Urinary bladder (tissue), 4 donors: ENCODE measurements around the gene CRYBB1. TPM values are rescaled to one million over a fixed set of nuclear protein-coding genes. Genes with fewer than 3 reads are reported as not detected.
A peak's percentile ranks its signal among the peaks of the same experiment; 100 is the strongest.

Experiments
- DNase-seq: peaks from one replicate; pipeline ENCODE4 v3.0.0-alpha.2; 2015; ENCODE audit errors: extremely low spot score
- H3K27ac ChIP-seq: one replicate; pipeline ENCODE4 v1.5.1; 2013; ENCODE audit warnings: low read depth, mild to moderate bottlenecking, moderate library complexity
- H3K36me3 ChIP-seq: one replicate; pipeline ENCODE4 v1.6.1; 2013; ENCODE audit warnings: mild to moderate bottlenecking, moderate library complexity; ENCODE audit not compliant: insufficient read depth
- H3K4me1 ChIP-seq: one replicate; pipeline ENCODE4 v1.6.1; 2013; ENCODE audit warnings: mild to moderate bottlenecking, moderate library complexity; ENCODE audit not compliant: insufficient read depth
- H3K4me3 ChIP-seq: one replicate; pipeline ENCODE4 v1.5.1; 2013; ENCODE audit warnings: low read depth, low read length
- WGBS: extraction: QIAGEN DNeasy Blood & Tissue Kit; methylation state at CpG from one replicate; pipeline ENCODE4 v1.1.7; 2013; 5-methylcytosine and 5-hydroxymethylcytosine counted together
- polyA plus RNA-seq: library from polyadenylated mRNA; stranded (reverse); fragments of 200-250 nt; gene quantifications from one replicate; pipeline ENCODE4 v1.2.3, GENCODE V29; 2013
- total RNA-seq: library from RNA; depleted of rRNA; stranded (reverse); fragments of >200 nt; gene quantifications from one replicate; pipeline ENCODE4 v1.2.3, GENCODE V29; 2014
- donor health status: healthy with polysubstance abuse.
- donor health status: healthy.

The CRYBB1 gene
- total and polyA plus RNA-seq, 2 donors: 1.4 to 1.6 TPM

GRCh38 chr22:26648528-26649388 is 30.9 kb upstream of the CRYBB1 start:
- 65% methylated on average over 6 of the region's 6 CpGs for WGBS
- no peaks in the 10 kb centered on the region for H3K4me1 ChIP-seq
- H3K36me3 ChIP-seq: no peaks in the 10 kb centered on the region
- no peak overlapping the region for H3K27ac ChIP-seq
- H3K4me3 ChIP-seq: no peak overlapping the region
- no peak for DNase-seq

GRCh38 chr22:26648011-26648497 is 30.2 kb upstream of the CRYBB1 start:
- H3K27ac ChIP-seq: no peak overlapping the region
- H3K4me1 ChIP-seq: no peaks in the 10 kb centered on the region
- H3K36me3 ChIP-seq: no peaks in the 10 kb centered on the region
- DNase-seq: no peak
- no peak overlapping the region for H3K4me3 ChIP-seq
- WGBS: 15% methylated on average over 17 of the region's 17 CpGs

- 25% methylated on average over 5 of the region's 5 CpGs for WGBS
These were observed 28.3 kb upstream of the CRYBB1 start for GRCh38 chr22:26646158-26646557.

GRCh38 chr22:26643418-26644100 is 25.7 kb upstream of the CRYBB1 start:
- H3K27ac ChIP-seq: no peak overlapping the region
- WGBS: 86% methylated on average over 15 of the region's 15 CpGs

More at GRCh38 chr22:26646158-26646557, 28.3 kb upstream of the CRYBB1 start:
- Histone ChIP-seq H3K4me3 (no peak overlapping the region), H3K27ac (no peak overlapping the region), H3K36me3 (no peaks in the 10 kb centered on the region), H3K4me1 (no peaks in the 10 kb centered on the region)
- DNase-seq: no peak

GRCh38 chr22:26642465-26643417 is 24.9 kb upstream of the CRYBB1 start:
- Histone ChIP-seq H3K36me3 (no peaks in the 10 kb centered on the region), H3K4me3 (no peak overlapping the region), H3K4me1 (no peaks in the 10 kb centered on the region), H3K27ac (peak overlapping the region; percentile 29)
- 24% methylated on average over 8 of the region's 8 CpGs for WGBS
- DNase-seq: no peak

More at GRCh38 chr22:26643418-26644100, 25.7 kb upstream of the CRYBB1 start:
- DNase-seq: no peak
- Histone ChIP-seq H3K4me3 (no peak overlapping the region), H3K36me3 (no peaks in the 10 kb centered on the region), H3K4me1 (no peaks in the 10 kb centered on the region)

GRCh38 chr22:26636296-26636695 is 18.5 kb upstream of the CRYBB1 start:
- Histone ChIP-seq H3K4me1 (no peaks in the 10 kb centered on the region), H3K27ac (no peak overlapping the region), H3K36me3 (no peaks in the 10 kb centered on the region), H3K4me3 (no peak overlapping the region)
- no peak for DNase-seq
- WGBS: 40% methylated on average over 1 of the region's 1 CpG

- Histone ChIP-seq H3K4me3 (no peak overlapping the region), H3K27ac (no peak overlapping the region), H3K4me1 (no peaks in the 10 kb centered on the region), H3K36me3 (peaks cover 2% of the 10 kb centered on the region)
- DNase-seq: no peak
- 83% methylated on average over 2 of the region's 2 CpGs for WGBS
These were observed 17.3 kb upstream of the CRYBB1 start for GRCh38 chr22:26635117-26635516.

GRCh38 chr22:26634189-26634588 is 16.4 kb upstream of the CRYBB1 start:
- no peak for DNase-seq
- Histone ChIP-seq H3K4me1 (no peaks in the 10 kb centered on the region), H3K27ac (no peak overlapping the region), H3K36me3 (peaks cover 2% of the 10 kb centered on the region), H3K4me3 (no peak overlapping the region)
- over 99% methylated on average over 3 of the region's 3 CpGs for WGBS

GRCh38 chr22:26632422-26633155 is 14.8 kb upstream of the CRYBB1 start:
- no peaks in the 10 kb centered on the region for H3K4me1 ChIP-seq
- H3K27ac ChIP-seq: no peak overlapping the region
- H3K36me3 ChIP-seq: peaks cover 2% of the 10 kb centered on the region
- 42% methylated on average over 8 of the region's 8 CpGs for WGBS
- H3K4me3 ChIP-seq: no peak overlapping the region
- no peak for DNase-seq

- DNase-seq: no peak
- Histone ChIP-seq H3K4me1 (no peaks in the 10 kb centered on the region), H3K4me3 (no peak overlapping the region), H3K27ac (no peak overlapping the region), H3K36me3 (peaks cover 2% of the 10 kb centered on the region)
- 90% methylated on average over 4 of the region's 4 CpGs for WGBS
These were observed 13.5 kb upstream of the CRYBB1 start for GRCh38 chr22:26631282-26631681.

- WGBS: 90% methylated on average over 18 of the region's 18 CpGs
- no peak for DNase-seq
- Histone ChIP-seq H3K4me3 (no peak overlapping the region), H3K36me3 (peaks cover 2% of the 10 kb centered on the region), H3K4me1 (no peaks in the 10 kb centered on the region), H3K27ac (no peak overlapping the region)
These were observed 12.3 kb upstream of the CRYBB1 start for GRCh38 chr22:26629988-26630761.

GRCh38 chr22:26624803-26625202 is 7.0 kb upstream of the CRYBB1 start:
- H3K4me1 ChIP-seq: no peaks in the 10 kb centered on the region
- H3K27ac ChIP-seq: no peak overlapping the region
- WGBS: 85% methylated on average over 12 of the region's 12 CpGs
- H3K4me3 ChIP-seq: no peak overlapping the region
- no peak for DNase-seq
- no peaks in the 10 kb centered on the region for H3K36me3 ChIP-seq
